Measurements from ENCODE around the gene ITGA6.
A peak's percentile ranks its signal among the peaks of the same experiment; 100 is the strongest.

Gene ITGA6

DNA sequence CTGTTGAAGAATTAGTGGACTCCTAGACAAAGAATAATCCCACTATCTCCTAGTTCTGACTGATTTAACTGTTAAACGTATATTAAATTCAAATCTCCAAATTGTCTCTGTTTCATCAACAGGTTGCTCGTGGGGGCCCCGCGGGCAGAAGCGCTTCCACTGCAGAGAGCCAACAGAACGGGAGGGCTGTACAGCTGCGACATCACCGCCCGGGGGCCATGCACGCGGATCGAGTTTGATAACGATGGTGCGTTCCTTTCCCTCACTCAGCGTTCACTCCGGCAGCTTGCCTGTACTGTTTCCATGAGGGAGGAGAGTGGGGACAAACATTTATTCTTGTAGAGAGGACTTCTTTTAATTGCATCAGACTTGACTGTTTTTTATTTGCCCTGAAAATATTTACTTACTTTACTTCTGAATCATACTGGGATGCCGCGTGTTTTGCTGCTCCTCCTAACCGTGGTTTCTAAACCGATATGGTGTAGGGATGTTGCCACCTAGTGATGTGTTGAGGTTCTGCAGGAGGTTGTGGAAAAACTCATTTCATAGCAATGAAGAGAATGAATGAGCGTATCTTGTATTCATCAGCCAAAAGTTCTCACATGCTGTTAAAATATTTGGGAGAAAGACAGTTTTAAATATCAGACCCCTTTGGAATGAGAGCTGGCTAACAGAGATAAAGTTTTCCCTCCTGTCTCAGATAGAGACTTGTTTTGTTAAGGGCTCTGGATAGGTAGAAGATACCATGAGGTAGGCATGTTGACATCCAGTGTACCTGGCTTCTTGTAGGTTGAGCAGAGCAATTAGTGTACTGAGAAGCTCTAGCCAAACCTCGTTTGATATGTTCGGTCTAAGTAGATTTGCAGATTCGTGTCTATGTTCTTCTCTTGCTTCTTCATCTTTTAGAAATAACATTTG is 38.3 kb downstream of the ITGA6 start:
- peak; percentile 53 for DNase-seq (ENCODE audit: low spot score)

DNA sequence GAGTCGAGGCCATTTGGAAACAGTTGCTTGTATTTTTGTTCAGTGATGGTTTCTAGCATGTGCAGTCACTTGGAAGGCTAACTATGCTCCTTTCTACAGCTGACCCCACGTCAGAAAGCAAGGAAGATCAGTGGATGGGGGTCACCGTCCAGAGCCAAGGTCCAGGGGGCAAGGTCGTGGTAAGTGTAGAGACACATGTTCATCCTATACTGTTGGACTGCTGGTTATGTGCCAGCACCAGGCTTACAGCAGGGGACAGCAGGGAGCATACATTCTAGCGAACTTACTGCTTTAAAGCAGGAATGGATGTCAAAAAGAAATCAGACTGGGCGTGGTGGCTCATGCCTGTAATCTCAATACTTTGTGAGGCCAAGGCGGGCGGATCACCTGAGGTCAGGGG is 40.0 kb downstream of the ITGA6 start:
- DNase-seq (ENCODE audit: low spot score) = no peak

DNA sequence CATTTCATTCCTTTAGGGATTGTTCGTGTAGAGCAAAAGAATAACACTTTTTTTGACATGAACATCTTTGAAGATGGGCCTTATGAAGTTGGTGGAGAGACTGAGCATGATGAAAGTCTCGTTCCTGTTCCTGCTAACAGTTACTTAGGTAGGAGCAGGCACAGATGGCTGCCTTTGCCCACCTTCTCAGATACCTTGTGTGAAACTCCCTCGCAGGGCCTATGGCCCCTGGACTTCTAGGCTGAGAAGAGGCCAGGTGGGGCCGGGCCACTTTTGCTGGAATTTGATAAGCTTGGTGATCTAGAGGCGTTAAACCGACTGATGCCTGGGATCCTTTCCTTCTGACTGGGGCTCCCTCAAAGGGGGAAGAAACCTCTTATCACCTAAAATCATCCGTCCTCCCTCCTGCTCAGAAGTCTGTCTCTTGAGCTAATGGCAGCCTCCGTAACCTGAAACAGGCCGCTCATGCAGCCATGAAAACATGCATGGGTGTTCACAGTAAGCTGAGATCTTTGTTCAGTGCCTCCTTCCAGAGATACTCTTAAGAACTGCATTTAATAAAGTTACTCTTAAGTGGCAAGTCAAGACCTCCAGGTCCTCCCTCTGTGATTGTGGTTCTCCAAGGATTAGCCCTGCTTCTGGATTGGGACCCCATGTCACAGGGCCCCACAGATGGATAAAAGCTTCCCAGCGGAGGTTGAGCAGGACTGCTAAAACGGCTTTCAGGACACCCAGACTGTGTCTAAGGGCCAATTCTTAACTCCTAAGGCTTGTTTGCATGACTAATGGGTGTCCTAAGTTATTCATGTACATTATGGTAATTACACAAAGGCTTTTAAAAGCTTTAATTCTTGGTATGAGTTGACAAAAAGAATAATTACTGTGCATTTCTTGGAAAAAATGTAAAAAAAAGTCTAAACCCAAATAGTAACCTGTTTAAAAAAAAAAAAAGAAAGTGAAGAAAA is 43.9 kb downstream of the ITGA6 start:
- DNase-seq (ENCODE audit: low spot score) = no peak

DNA sequence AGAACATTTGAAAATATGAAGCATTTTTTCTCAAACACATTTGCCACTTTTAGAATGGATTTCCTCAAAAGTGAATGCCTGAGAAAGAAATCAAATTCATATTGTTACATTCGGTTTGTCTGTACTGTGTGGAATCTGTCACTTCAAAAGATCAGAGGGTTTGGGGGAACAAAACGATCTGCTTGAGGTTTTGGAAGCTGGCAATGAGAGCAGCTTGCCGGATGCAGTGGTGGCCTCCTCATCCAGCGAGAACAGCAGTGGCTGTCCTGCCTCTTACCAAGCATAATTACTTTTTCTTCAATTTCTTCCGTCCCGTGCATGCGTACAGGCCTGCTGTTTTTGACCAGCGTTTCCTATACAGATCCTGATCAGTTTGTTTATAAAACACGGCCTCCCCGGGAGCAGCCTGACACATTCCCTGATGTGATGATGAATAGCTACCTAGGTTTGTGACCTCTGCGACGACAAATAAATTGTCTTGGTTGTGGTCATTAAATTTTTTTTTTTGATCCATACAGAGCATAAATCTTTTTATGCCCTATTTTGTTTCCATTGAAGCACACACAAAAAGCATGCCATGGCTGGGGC is 45.2 kb downstream of the ITGA6 start:
- DNase-seq (ENCODE audit: low spot score) = no peak

DNA sequence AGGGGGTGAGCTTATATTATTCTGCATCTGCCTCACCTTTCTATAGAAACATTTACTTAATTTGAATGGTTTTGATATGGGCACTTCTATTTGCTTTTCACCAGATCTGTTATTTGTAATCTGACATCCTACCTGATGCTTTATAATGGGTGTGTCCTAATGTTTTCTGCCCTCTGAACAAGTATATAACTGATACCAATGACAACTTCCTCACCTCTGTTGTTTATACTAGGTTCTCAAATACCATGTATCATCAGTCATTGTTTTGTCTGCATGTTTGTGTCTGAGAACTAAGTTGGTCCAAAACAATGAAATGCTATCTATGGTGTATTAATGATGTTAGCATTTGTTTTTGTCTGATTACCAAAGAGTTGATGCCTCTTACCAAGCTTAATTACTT is 45.8 kb downstream of the ITGA6 start:
- no peak for DNase-seq (ENCODE audit: low spot score)

DNA sequence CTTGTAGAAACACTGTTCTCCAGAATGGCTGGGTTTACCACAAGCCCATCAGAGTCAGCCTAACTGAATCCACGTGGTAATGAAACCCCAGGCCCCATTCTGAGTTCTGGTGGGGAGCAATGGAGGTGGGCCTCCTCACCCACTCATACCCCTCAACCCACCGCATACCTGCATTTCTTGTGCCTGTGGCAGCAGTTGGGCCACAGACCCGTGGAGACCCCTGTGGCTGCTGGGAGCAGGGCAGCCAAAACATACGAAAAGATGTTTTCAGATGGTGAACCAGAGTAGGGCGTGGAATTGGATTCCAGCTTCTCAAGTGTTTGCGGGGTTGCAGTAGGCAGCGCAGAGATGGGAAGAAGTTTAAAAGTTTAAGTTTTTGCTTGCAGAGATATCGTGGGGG is 51.0 kb downstream of the ITGA6 start:
- DNase-seq (ENCODE audit: low spot score) = no peak

DNA sequence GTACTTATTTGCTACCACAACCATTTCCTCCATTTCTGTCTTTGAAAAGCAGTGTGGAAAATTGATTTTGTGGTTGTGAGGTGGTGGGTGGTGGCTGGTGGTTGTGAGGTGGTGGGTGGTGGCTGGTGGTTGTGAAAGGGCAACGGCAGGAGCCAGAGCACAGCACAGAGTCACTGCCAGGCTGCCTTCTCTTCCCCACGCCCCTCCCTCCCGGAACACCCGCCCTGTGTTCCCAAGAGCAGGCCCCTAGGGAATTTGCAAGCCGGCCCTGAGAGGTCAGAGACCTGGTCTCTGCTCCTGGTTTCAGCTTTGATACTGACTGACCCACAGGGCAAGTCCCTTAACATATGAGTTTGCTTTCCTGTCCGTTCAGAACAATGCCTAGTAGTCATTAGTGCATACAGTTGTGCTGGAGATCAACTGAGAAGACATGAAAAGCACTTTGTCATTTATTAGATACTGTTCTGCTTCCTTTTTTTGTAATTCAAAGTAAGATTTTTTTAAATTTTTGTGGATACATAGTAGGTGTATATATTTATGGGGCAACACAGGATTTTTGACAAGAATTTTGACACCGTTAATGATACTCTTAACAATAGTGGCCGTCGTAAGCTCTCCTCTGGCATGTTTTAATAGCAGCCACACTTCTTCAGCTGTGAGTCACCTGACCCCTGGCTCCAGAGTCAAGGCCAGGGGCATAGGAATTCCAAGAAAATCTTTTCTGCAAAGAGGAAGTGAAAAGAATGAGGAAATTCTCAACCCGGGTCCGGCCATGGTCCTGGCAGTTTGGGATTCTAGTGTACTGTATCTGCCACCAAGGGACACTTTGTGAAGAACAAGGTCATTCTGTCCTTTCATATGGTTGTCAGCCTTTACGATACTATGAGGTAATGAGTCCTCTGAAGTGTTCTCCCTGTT is 53.2 kb downstream of the ITGA6 start:
- no peak for DNase-seq (ENCODE audit: low spot score)

DNA sequence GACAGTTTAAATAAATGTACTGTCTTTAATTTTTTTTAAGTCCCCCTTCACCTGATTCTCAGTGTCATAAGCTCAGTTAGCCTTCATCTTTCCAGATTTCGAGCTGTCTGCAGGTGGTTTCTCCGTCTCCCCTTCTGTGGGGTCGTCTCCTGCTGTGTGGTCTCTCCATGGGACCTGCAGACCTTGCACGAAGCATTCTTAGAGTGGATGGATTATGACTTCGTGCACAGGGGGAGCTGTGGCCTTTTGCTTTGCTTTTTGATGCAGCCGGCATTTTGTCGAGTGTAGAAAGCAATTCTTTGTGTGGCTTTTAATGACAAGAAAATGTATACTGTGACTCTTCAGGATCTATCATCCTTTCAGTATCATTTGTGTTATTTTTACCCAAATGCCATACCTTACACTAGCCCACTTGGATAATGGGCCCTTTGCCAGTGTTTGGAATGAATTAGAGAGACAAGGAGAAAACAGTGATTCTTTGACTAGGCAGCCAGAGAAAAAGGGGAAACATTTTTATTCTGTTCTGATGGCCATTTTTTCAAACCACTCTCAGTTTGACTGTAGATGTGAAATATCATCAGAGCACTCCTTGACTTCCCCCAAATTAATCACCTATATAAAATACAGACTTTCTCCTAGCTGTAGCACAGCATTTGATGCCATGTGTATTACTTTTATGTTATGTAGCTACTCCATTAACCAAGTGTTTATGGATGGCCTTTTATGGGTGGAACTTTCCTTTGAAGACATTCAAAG is 54.3 kb downstream of the ITGA6 start:
- DNase-seq (ENCODE audit: low spot score) = no peak

DNA sequence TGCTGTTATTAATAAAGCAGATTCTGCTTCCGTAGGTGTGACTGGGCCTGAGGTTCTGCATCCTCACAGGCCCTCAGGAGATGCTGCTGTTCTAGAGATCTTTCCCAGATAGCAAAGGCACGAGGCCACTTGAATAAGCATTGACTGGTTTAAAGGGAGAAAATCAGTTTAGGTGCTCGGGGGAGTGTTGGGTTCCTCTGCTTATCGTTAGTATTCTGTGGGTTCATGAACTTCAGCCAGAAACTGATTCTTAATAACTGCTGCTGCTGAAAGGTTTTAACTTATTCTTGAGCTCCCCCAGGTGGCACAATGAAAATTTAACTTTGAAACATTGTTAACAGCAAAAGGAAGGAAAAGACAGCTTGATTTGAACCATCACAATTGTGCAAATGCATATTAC is 56.9 kb downstream of the ITGA6 start:
- no peak for DNase-seq (ENCODE audit: low spot score)

DNA sequence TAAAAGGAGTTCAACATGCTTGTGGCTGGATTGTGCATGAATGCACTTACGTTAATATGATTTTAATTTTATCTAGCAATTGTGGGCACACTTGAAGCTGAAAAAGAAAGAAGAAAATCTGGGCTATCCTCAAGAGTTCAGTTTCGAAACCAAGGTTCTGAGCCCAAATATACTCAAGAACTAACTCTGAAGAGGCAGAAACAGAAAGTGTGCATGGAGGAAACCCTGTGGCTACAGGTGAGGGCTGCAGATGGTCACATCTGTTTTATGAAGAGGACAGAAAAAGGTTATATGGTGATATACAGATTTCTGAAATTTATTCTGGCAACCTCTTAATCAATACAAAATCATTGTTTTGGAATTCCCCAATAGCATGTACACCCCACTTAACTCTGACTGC is 57.3 kb downstream of the ITGA6 start:
- no peak for DNase-seq (ENCODE audit: low spot score)

DNA sequence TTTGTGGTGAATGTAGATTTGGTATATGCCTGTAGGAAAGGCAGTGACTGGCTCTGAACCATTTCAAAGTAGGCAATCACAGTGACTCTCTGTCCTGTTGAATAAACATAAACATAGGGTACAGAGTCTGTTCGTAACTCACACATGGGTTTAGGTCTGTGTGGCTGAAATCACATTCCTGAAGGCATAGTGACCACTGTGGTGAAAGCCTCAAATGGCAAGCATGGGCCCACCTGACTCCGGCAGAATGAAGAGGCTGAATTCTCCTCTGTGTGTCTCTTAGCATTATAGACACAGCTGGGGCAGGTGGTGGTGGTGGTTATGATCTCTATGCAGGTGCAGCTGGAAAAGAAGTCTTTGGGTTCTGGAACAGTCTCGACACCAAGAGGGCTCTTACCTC is 61.2 kb downstream of the ITGA6 start:
- DNase-seq (ENCODE audit: low spot score) = no peak

DNA sequence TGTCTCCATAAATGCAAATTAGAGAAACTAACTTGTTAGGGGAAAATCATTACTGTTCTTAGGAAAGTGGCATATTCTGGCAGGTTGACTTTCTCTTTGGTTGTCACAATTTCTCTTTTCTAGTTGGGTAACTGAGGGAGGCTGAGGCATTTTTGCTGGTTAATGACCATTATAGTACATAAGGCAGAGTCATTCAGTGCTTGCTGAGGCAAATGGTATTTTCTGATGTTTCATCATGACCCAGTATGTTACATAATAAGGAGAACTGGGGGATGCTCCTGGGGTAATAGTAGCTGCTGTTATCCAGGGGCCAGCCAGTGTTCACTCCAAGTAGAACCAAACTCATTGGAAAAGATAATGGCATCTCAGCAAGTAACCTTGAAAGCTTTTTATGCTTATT is 62.3 kb downstream of the ITGA6 start:
- no peak for DNase-seq (ENCODE audit: low spot score)

DNA sequence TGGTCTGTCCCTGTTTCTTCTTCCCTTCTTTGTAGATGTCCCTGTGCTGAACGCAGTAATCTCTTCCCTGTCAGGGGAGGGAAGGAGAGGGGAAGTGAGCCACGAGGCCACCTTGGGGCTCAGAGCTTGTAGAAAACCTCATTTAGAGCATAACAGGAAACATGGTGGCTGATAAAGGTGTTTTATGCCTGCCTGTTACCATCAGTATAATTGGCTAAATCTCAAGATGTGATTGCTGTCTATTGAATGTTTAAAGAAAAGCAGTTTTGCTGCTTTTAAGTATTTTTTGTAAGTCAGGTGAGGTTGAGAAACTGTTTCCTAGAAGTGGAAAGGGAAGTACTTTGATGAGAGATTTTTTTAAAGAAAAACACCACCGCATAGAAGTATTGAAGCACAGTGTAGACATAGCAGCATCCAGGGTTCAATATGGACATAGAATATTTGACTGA is 68.8 kb downstream of the ITGA6 start:
- no peak for DNase-seq (ENCODE audit: low spot score)

DNA sequence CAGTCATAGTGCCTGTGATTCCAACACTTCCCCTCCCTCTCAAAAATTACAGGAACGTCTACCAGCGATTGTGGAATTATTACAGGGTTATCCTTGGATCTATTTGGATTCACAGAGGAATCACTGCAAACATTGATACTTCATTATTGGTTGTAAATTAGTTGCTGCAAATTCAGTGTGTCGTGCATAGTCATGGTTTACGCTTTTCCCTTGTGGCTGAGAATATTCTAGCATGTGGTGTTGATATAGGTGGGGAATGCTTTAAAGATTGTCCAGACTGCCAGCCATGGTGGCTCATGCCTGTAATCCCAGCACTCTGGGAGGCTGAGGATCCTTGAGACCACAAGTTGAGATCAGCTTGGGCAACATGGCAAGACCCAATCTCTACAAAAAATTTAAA is 79.8 kb downstream of the ITGA6 start:
- DNase-seq (ENCODE audit: low spot score) = no peak

DNA sequence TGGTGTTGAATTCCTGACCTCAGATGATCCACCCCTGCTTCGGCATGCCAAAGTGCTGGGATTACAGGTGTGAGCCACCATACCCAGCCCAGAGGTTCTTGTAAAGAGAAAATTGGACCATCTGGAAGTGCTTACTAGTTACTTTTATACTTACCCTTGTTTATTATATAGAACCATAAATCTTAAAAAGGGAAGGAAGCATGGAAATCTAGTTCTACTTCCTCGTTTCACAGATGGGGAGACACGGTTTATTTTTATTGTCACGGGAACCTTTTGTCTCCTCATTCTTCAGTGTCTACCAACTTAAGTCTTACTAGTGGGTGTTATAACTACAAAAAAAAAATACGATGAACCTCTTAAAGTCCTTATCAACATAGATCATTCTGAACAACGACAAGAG is 82.7 kb downstream of the ITGA6 start:
- no peak for DNase-seq (ENCODE audit: low spot score)

DNA sequence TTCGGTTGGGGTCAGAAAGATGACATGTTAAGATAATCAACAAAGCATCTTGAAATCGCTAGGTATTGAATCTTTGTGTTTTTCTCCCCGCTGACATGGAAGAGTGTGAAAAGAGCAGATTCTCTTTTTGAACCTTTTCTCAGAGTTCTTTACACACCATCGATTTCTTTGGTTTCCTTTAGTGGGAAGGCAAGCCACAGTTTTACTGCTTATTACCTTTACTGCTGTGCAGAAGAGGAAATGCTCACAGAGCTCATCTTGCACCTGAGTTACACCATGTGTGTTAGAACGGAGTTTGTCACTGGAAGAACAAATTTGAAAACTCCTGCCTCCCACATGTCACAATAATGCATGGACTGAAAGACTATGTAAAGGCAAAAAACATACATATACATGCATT is 83.2 kb downstream of the ITGA6 start:
- DNase-seq (ENCODE audit: low spot score) = no peak

DNA sequence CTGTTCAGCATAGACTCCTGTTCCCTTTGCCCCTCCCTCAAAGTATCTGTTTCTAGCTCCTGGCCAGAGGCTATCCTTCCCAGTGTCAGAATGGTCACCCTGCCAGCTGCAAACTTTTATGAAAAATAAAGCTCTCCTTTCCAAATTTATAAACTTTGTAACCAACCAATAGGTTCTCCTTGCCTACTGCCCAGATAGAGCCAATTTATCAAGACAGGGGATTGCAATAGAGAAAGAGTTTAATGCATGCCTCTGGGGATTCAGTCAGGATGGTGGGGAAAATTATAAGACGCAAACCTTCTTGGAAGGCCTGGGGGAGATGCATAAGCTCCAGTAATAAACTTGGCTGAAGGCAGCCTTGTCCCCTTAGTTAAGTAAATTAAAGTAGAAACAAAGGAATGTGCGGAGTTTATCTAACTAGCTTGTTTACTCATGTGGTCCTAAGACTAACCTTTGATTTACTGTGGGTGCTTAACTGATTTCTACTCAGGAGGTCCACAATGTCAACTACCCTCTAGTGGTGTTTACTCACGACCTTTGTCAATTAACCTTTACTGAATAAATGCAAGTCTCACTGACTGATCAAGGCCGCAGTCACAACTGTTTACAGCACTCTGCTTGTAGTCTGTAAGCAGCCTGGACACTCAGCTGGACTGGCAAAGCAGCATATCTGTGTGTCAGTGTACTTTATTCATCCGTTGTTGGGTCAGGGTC is 85.6 kb downstream of the ITGA6 start:
- DNase-seq (ENCODE audit: low spot score) = no peak

DNA sequence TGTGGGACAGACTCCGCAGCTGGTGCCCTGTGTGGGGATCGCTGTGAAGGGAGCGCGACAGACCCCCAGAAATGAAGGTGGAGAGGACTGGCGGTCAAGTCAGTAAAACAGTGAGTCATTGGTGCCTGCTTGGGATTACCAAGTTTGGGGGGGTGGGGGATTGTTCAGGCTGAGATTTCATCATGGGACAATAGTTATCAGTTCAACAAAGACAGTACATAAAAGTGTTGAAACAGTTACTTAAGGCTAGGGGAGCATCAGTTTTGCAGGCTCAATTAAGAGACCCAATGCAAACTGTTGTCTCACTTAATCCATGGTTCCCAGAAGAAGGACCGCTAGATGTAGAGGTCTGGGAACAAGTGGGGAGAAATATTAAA is 86.1 kb downstream of the ITGA6 start:
- DNase-seq (ENCODE audit: low spot score) = no peak

DNA sequence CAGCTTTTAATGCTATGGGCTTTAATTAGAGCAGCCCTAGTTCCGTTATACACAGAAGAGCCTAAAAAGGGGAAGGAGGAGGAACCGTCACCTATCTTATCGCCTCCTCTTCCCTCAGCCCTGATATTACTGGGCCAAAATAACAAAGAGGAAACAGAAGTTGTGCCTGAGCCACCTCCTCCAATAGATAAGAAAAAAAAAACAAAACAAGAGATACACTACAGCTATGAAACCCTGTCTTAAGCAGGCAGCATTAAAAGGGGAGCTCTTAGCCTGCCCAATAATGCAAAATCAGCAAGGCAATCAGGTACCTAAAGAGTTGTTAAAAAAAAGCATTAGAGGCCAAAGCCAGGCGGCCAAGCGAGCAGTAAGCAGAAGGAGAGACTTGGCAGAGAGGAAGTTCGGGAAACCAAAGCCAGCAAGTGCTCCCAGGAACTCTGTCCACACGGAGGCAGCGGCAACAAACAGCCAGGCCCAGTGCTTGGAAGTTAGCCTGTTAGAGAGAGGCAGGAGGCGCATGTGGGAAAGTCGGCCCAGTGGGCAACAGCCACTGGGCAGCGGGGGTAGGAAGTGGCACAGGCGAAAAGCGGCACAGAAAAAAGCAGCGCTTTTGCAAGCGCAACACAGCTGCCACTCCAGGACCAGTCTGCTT is 86.7 kb downstream of the ITGA6 start:
- no peak for DNase-seq (ENCODE audit: low spot score)

DNA sequence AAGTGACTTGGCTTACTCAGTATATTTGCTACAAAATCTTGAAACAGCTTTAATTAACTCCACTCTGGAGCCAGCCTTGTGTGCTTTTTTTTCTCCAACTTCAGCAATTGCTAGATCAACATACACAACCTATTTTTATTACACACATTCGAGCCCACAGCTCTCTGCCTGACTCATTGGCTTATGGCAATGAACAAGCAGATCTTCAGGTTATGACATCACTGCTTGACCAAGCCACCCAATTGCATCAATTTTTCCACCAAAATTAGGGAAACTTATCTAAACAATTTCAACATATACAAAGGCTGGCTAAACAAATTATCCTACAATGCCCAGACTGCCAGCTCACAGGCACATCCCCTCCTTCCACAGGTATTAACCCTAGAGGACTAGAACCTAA is 88.9 kb downstream of the ITGA6 start:
- no peak for DNase-seq (ENCODE audit: low spot score)
